Measurements from ENCODE around the gene SLC16A3. TPM values are rescaled to one million over a fixed set of nuclear protein-coding genes. Genes with fewer than 3 reads are reported as not detected.
A peak's percentile ranks its signal among the peaks of the same experiment; 100 is the strongest.

Gene SLC16A3
- total and polyA plus RNA-seq, 11 donors: 6.5 to 56.0 (median 12.9) TPM

DNA sequence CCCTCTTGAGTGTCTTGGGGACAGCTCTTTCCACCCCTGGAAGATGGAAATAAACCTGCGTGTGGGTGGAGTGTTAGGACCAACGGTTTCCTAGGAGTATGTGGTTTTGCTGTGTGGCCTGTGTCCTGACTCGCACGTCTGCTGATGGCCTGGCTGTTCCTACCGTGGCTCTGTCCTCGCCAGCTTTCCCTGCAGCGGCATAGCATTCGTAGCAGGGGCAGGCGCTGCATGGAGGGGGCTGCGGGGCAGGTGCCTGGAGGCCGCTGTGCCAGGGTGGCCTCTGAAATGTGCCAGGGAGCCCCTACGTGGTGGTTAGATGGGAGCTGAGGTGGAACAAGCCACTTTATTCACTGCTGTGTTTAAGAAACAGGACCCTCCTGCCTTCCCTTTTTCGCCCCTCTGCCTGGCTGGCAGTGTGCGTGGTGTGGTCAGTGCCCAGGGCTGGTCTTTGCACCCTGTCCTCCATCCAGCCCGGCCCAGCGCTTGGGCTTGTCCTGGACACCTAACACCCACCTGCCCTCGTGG is 10.6 kb downstream of the SLC16A3 start:
- no peaks in the 10 kb centered on the region for H3K9me3 ChIP-seq
- no peaks in the 10 kb centered on the region for H3K27me3 ChIP-seq
- ATAC-seq: no peak
- TF ChIP-seq, protein P1, sequence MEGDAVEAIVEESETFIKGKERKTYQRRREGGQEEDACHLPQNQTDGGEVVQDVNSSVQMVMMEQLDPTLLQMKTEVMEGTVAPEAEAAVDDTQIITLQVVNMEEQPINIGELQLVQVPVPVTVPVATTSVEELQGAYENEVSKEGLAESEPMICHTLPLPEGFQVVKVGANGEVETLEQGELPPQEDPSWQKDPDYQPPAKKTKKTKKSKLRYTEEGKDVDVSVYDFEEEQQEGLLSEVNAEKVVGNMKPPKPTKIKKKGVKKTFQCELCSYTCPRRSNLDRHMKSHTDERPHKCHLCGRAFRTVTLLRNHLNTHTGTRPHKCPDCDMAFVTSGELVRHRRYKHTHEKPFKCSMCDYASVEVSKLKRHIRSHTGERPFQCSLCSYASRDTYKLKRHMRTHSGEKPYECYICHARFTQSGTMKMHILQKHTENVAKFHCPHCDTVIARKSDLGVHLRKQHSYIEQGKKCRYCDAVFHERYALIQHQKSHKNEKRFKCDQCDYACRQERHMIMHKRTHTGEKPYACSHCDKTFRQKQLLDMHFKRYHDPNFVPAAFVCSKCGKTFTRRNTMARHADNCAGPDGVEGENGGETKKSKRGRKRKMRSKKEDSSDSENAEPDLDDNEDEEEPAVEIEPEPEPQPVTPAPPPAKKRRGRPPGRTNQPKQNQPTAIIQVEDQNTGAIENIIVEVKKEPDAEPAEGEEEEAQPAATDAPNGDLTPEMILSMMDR (IDR thresholded peaks at IDR 0.05): no peak
- no peak for TF ChIP-seq POLR2A (IDR thresholded peaks at IDR 0.05)
- peaks cover 0 to 68% (median 24%) of the 10 kb centered on the region in 9 donors for H3K36me3 ChIP-seq
- H3K4me1 ChIP-seq: peaks cover 49 to 95% (median 75%) of the 10 kb centered on the region in 12 donors
- intact Hi-C loops (cut with DNase I): loop anchor here in 7 of 10 donors (5.0 to 10.0 kb wide), 5 partner anchors 33 to 85 kb away; partner anchors contain the start of gene CSNK1D (in 2 of the 7)
- WGBS, 4 donors: 77 to 81% (median 79%) methylated on average over 17 of the region's 17 CpGs
- H3K4me3 ChIP-seq: peak overlapping the region in 4 of 12 donors; percentile 20 to 34 (median 27)
- no peak for DNase-seq
- H3K27ac ChIP-seq: peak overlapping the region; percentile 6 to 86 (median 62)

DNA sequence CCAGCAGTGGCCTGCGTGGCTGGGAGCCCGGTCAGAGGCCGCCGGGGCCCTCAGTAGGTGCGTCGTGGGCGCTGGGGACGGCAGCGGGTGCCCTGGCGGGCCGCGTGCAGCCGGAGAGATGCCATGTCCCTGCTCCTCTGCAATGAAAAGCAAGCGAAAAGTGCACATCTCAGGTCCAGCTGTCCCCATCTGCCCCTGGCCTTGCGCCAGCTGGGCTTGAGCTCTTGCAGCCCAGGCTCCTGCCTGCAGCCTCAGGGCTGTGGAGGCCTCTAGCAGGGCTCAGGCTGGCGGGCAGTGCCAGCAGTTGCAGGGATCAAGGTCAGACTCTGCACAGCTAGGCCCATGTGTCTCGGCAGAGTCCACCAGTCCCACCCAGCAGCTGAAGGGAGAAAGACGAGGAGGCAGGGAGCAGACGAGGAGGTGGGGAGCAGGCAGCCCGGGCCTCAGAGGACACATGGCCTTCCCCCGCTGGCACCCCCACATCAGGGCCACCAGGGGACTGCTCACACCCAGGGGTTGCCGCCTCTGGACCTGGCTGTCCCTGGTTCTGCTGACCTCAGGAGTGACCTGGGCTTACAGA is 11.2 kb downstream of the SLC16A3 start:
- WGBS, 4 donors: 47 to 78% (median 70%) methylated on average over 16 to 22 of the region's 22 CpGs

DNA sequence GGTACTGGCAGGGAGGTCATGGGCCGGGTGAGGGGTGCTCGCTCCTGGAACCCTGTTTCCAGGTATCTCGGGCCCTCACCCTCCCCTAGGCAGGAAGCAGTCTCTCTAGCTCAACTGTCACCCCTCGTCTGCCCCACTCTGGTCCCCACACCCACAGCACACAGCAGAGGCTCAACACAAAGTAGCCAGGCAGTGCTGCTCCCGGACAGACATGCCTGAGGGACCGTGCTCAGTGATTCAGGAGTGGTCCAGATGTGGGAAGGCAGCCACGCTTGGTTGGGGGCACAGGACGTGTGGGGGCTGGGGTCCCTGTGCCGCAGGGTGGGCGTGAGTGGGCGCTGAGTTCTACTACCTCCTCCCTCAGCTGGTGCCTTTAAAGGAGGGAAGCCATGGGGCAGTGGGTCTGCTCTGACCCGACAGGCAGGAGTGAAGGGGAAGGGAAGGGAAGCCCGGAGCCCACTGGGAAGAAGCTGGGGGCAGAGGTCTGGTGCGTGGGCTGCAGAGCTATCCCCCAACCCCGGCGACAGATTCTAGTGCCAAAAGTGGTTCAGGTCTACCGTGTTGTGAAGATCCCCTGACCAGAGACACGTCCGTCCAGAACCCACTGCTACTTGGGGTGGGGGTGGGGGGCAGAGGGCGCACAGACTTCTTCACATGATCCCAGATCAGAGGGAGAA is 11.8 kb downstream of the SLC16A3 start:
- Histone ChIP-seq H3K36me3 (peaks cover 0 to 78% (median 36%) of the 10 kb centered on the region in 9 donors), H3K4me3 (no peak overlapping the region), H3K27ac (peak overlapping the region in 11 of 12 donors; percentile 58 to 86 (median 73)), H3K27me3 (no peaks in the 10 kb centered on the region), H3K9me3 (no peaks in the 10 kb centered on the region), H3K4me1 (peaks cover 49 to 84% (median 75%) of the 10 kb centered on the region in 12 donors)
- peak in 1 of 5 donors; percentile 60 for DNase-seq
- intact Hi-C loops (cut with DNase I): loop anchor here in 3 of 10 donors (5.0 to 10.0 kb wide), 2 partner anchors 54 to 82 kb away; no protein-coding TSS in a partner anchor
- ATAC-seq: no peak
- WGBS, 4 donors: 64 to 70% (median 67%) methylated on average over 18 to 20 of the region's 20 CpGs
- TF ChIP-seq, protein P1 (IDR thresholded peaks at IDR 0.05): no peak
- no peak for TF ChIP-seq POLR2A (IDR thresholded peaks at IDR 0.05)

More for the DNA sequence above, 11.2 kb downstream of the SLC16A3 start:
- H3K36me3 ChIP-seq: peaks cover 0 to 73% (median 30%) of the 10 kb centered on the region in 9 donors
- H3K9me3 ChIP-seq: no peaks in the 10 kb centered on the region
- peaks cover 49 to 90% (median 75%) of the 10 kb centered on the region in 12 donors for H3K4me1 ChIP-seq
- DNase-seq (peak in 2 of 5 donors; percentile 60 to 62), ATAC-seq (no peak)
- intact Hi-C loops (cut with DNase I): loop anchor here in 8 of 10 donors (5.0 to 10.0 kb wide), 5 partner anchors 32 to 85 kb away; partner anchors contain the start of gene CSNK1D (in 2 of the 8)
- no peak for TF ChIP-seq POLR2A (IDR thresholded peaks at IDR 0.05)
- TF ChIP-seq, protein P1 (IDR thresholded peaks at IDR 0.05): no peak
- H3K4me3 ChIP-seq: no peak overlapping the region
- no peaks in the 10 kb centered on the region for H3K27me3 ChIP-seq
- H3K27ac ChIP-seq: peak overlapping the region in 11 of 12 donors; percentile 48 to 86 (median 73)

Data from heart left ventricle (tissue), 16 donors.